ENCODE data around the gene NANOGP8.

NANOGP8 gene

DNA sequence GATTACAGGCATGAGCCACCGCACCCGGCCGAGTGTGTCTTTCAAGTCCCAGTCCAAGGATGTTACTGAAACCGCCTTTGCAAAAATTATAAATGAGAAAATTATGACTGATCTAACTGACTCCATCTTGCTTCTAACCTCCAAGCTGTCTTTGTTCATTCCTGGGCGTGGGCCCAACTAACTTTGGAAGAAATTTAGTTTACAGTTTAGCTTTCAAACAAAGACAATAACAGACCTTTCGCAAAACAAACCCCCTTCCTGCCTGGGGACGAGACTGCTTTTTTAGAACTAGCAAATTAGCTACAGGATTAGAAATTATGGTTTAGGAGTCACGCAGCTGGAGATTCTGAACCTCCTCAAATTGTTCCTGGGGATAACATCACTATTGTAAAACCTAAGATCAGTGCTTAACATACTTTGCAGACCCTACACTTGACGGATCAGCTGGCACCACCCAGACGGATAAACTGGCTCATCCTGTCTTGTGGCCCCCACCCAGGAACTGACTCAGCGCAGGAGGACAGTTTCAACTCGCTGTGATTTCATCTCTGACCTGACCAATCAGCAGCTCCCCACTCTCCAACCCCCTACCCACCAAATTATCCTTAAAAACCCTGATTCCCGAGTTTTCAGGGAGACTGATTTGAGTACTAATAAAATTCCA is 23.8 kb downstream of the NANOGP8 start:
- Mint-ChIP-seq H3K27me3 (ENCODE audit: low read depth) (peaks cover 2% of the 10 kb centered on the region), H3K36me3 (ENCODE audit: low read depth) (no peaks in the 10 kb centered on the region), H3K27ac (no peak overlapping the region), H3K9me3 (no peaks in the 10 kb centered on the region), H3K4me1 (ENCODE audit: low read depth) (no peaks in the 10 kb centered on the region), H3K4me3 (no peak overlapping the region)
- DNase-seq (ENCODE audit: low spot score) = no peak

DNA sequence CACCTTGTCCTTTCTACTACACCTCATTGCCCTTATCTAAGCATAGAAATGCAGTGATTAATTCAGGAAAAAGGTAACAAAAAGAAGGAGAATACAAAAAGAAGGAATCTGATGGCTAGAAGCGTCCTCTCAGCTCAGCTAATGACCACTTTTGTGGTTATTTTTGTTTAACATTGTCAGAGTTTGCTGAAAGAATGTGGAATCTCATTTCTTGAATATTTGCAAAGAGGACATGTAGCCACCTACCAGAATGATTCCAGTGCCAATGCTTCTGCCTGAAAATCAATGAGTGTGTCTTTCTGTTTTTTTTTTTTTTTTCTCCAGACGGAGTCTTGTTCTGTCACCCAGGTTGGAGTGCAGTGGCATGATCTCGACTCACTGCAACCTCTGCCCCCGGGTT is 24.5 kb downstream of the NANOGP8 start:
- Mint-ChIP-seq H3K27me3 (ENCODE audit: low read depth) (peaks cover 2% of the 10 kb centered on the region), H3K36me3 (ENCODE audit: low read depth) (no peaks in the 10 kb centered on the region), H3K27ac (no peak overlapping the region), H3K9me3 (no peaks in the 10 kb centered on the region), H3K4me3 (no peak overlapping the region), H3K4me1 (ENCODE audit: low read depth) (no peaks in the 10 kb centered on the region)
- DNase-seq (ENCODE audit: low spot score) = no peak

DNA sequence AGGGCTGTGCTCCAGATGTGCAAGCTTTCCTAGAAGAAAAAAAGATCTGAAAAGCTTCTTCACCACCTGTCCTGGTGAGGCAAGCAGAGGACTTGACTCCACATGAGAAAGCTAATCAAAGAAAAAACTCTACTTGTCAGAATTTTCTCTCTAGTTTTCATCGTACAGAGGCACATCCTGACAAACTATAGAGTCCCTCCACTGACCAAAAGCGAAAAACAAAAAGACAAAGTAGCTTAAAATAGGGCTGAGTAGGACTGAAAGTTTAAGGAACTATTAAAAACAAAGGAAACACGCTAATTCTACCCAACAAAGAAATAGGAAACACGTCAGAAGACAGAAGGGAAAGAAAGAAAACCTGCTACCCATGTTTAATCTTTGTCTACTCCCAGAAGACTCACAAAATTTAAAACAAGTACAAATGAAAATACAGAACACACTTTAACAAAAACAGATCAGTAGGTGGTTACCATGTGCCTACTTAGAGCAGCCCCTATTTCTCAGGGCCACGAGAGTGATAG is 26.5 kb downstream of the NANOGP8 start:
- Mint-ChIP-seq H3K4me3 (no peak overlapping the region), H3K36me3 (ENCODE audit: low read depth) (no peaks in the 10 kb centered on the region), H3K4me1 (ENCODE audit: low read depth) (no peaks in the 10 kb centered on the region), H3K9me3 (no peaks in the 10 kb centered on the region), H3K27ac (no peak overlapping the region), H3K27me3 (ENCODE audit: low read depth) (peaks cover 2% of the 10 kb centered on the region)
- no peak for DNase-seq (ENCODE audit: low spot score)

DNA sequence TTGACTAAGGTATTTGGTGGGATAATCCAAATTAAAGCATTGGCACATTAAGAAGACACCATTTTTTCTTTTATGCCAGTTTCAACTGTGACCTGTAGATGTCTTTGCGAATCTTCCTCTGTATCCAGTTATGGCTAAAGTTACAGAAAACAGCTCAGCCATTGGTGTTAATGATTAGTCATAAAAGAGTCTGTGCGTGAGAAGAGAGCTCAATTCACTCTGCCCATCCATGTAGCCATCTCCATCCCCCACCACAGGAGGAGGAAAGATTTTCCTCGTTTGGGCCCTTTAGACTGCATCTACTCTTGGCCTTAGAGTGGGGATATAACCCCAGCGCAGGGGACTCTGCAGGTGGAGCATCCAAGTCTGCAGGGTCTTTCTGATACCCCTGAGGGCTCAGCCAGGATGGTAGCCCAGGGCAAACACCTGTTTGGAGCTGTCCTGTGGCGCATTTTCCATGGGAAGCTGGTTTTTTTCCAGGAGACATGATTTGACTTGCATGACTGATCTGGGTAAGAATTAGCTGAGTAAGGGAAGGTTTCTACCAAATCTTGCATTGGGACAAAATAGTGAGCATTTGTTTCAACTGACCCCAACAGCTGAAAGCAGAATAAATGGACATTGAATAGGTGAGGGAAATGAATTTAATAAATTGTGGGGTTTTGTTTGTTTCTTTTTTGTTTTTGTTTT is 29.5 kb downstream of the NANOGP8 start:
- H3K27me3 Mint-ChIP-seq (ENCODE audit: low read depth) = peaks cover 2% of the 10 kb centered on the region
- DNase-seq (ENCODE audit: low spot score) = no peak
- no peaks in the 10 kb centered on the region for H3K36me3 Mint-ChIP-seq (ENCODE audit: low read depth)
- H3K9me3 Mint-ChIP-seq = no peaks in the 10 kb centered on the region
- H3K4me1 Mint-ChIP-seq (ENCODE audit: low read depth) = no peaks in the 10 kb centered on the region
- H3K27ac Mint-ChIP-seq = no peak overlapping the region
- H3K4me3 Mint-ChIP-seq = no peak overlapping the region

DNA sequence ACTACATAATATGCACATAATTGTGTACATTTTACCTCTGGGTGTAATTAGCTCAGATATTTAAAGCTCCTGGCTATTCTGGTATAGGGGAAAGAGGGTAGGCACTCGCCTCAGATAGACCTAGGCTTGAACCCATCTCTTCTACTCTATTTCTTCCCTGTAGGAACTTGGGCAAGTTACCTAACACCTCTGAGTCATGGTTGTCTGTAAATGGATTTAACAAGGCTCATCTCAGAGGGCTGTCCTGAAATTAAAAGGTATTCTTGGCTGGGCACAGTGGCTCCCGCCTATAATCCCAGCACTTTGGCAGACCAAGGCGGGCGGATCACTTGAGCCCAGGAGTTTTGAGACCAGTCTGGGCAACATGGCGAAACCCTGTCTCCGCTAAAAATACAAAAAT is 30.7 kb downstream of the NANOGP8 start:
- Mint-ChIP-seq H3K27ac (no peak overlapping the region), H3K27me3 (ENCODE audit: low read depth) (peaks cover 2% of the 10 kb centered on the region), H3K4me3 (no peak overlapping the region), H3K36me3 (ENCODE audit: low read depth) (no peaks in the 10 kb centered on the region), H3K4me1 (ENCODE audit: low read depth) (no peaks in the 10 kb centered on the region), H3K9me3 (no peaks in the 10 kb centered on the region)
- DNase-seq (ENCODE audit: low spot score) = no peak

DNA sequence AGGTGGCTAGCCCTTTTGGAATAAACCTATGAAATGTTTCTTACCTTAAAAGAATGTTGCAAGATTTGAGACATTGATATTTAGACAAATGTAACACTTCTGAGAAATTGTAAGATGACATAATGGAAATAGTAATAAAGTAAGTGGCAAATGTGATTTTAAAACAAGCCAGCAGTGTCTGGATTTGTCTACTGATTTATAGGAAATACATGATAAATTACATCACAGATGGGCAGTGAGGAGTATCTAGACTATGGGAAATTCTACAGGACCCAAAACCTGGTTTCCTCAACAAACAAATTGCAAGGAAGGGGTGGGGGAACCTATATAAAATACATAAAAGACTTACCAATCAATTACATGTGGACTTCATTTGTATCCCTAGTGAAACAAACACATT is 37.1 kb downstream of the NANOGP8 start:
- Mint-ChIP-seq H3K36me3 (ENCODE audit: low read depth) (no peaks in the 10 kb centered on the region), H3K27me3 (ENCODE audit: low read depth) (no peaks in the 10 kb centered on the region), H3K9me3 (no peaks in the 10 kb centered on the region), H3K4me3 (no peak overlapping the region), H3K4me1 (ENCODE audit: low read depth) (no peaks in the 10 kb centered on the region), H3K27ac (no peak overlapping the region)
- no peak for DNase-seq (ENCODE audit: low spot score)

DNA sequence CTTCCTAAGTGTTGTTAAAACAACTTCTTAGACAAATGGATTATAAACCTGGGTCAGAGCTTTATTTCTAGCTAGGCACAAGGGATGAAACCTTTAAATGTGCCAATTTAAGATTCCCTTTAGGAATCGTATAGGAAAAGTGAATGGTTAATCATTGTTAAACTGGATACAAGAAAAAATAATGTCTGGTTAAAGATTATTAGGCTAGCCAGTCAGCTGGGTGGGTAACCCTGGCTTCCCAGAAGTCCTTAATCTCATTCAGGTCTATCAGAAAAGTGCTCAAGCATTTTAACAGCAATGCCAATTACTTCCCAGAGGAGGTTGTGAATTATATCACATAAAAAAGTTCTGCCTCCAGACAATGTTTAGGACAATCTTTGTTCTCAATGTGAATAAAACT is 37.6 kb downstream of the NANOGP8 start:
- no peak overlapping the region for H3K27ac Mint-ChIP-seq
- no peak for DNase-seq (ENCODE audit: low spot score)
- H3K27me3 Mint-ChIP-seq (ENCODE audit: low read depth) = no peaks in the 10 kb centered on the region
- H3K4me1 Mint-ChIP-seq (ENCODE audit: low read depth) = no peaks in the 10 kb centered on the region
- no peaks in the 10 kb centered on the region for H3K36me3 Mint-ChIP-seq (ENCODE audit: low read depth)
- no peaks in the 10 kb centered on the region for H3K9me3 Mint-ChIP-seq
- H3K4me3 Mint-ChIP-seq = no peak overlapping the region

DNA sequence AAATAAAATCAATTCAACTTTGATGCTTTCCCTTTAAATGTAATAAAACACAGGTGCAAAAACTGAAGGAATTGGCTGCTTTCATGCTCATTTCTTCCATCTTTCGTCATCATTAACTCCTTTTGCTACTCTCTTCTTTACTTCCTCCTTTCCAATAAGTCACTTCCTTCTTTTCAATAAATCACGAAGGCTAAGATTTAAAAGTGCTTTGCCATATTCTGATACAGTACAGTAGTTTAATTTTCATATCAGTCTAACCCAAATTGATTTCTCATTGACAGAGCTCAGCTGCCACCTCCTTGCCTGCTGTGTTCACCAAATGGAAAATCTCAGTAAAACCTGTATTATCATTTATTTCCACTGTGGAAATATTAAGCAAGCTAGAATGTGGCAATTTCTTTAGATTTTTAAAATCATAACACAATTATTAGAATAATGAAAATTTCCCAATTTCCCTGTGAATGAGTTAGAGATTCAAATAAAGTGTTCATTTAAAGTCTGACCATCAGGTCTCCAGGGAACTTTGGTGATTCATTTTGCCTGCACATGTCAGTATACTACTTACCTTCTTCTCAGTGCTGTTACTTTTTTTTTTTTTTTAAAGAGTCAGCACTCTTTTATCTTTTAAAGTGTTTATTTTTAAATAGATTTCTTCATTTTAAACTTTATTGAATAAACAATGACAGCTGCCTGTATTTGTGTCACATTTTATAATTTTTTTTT is 41.6 kb downstream of the NANOGP8 start:
- Mint-ChIP-seq H3K27me3 (ENCODE audit: low read depth) (no peaks in the 10 kb centered on the region), H3K9me3 (no peaks in the 10 kb centered on the region), H3K4me3 (no peak overlapping the region), H3K36me3 (ENCODE audit: low read depth) (no peaks in the 10 kb centered on the region), H3K27ac (no peak overlapping the region), H3K4me1 (ENCODE audit: low read depth) (no peaks in the 10 kb centered on the region)
- no peak for DNase-seq (ENCODE audit: low spot score)

DNA sequence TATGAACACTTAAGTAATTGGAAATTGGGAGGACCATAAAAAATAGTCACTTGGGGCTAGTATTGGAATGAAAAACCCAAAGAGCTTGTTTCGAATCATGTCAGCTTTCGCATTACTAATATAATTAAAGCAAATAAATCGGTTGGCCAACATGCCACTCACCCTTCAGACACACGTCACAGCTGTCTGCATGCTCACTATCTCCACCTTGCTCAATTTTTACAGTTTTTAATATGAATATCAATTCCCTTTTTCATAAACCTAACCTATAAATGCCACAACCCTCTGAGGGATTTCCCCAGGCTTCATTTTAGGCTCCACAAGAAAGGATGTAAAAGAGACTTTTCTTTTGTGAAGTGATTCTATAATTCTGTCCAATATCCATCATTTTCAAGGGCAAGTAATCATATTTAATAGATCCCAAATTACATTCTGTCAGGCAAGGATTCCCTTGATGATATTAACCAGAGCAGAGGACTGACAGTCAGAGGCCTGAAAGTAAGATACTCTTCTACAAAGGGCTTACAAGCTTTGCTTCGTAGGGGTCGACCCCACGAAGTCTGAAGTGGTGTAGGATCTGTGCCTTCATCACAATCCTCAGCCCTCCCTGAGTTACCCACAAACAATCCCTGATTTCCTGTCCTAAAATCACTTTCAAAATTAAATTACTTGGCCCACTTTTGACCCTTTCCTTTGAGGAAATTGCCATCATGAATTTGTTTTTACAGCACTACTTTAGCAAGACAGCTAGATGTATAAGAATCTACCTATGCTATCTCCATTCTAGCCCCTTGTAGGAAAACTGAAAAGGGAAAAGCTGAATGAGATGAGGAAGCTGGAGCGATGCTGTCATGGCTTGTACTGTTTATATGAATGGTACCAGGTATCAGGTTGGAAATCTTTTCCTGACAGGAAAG is 44.5 kb downstream of the NANOGP8 start:
- Mint-ChIP-seq H3K4me3 (no peak overlapping the region), H3K36me3 (ENCODE audit: low read depth) (no peaks in the 10 kb centered on the region), H3K27me3 (ENCODE audit: low read depth) (no peaks in the 10 kb centered on the region), H3K27ac (no peak overlapping the region), H3K4me1 (ENCODE audit: low read depth) (no peaks in the 10 kb centered on the region), H3K9me3 (no peaks in the 10 kb centered on the region)
- no peak for DNase-seq (ENCODE audit: low spot score)

DNA sequence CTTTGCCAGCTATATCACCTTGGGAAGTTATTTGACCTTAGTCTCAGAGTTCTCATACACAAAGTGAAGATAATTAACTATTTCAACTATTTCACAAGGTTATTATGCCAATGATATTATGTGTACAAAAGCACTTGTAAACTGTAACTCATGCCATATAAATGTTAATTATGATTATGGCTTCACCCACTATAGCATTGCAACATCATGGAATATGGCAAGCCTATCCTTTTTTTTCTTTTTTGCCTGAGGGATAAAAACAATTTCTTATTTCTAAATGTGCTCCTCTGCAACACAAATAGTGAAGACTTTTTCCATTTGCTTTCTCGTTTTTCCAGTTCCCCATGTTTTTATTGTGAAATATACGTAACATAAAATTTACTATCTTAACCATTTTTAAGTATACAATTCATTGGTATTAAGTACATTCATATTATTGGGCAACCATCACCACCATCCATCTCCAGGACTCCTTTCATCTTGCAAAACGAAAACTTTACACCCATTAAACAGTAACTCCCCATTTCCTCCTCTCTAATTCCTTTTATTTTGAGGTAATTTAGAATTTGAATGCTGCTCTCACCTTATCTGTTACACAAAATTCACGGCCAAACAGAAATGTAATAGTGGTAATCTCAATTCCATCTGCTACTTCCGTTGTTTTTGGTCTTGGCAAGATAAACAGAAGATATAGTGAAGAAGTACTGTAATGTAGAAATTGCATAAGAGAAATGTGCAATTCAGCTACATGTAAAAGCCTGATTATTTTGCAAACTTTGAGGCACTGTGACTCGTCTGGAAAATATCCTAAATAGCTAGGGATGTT is 46.3 kb downstream of the NANOGP8 start:
- H3K9me3 Mint-ChIP-seq = no peaks in the 10 kb centered on the region
- no peak for DNase-seq (ENCODE audit: low spot score)
- no peak overlapping the region for H3K4me3 Mint-ChIP-seq
- H3K4me1 Mint-ChIP-seq (ENCODE audit: low read depth) = no peaks in the 10 kb centered on the region
- H3K27me3 Mint-ChIP-seq (ENCODE audit: low read depth) = peaks cover 2% of the 10 kb centered on the region
- H3K27ac Mint-ChIP-seq = no peak overlapping the region
- no peaks in the 10 kb centered on the region for H3K36me3 Mint-ChIP-seq (ENCODE audit: low read depth)

All from T-helper 2 cell treated with Interferon-gamma antibody and Interleukin-4, amounts not matched to agents 5 μg/mL and 100 μg/mL, for 36 hours (primary cell).